ENCODE data around the gene TMEM117. TPM values are rescaled to one million over a fixed set of nuclear protein-coding genes. Genes with fewer than 3 reads are reported as not detected.

The TMEM117 gene
- total and polyA plus RNA-seq, 10 of the 15 experiments (the other 5 are each of a cell fraction or from before 2014, with no cell fraction given): 3.1 to 8.2 (median 6.1) TPM

DNA sequence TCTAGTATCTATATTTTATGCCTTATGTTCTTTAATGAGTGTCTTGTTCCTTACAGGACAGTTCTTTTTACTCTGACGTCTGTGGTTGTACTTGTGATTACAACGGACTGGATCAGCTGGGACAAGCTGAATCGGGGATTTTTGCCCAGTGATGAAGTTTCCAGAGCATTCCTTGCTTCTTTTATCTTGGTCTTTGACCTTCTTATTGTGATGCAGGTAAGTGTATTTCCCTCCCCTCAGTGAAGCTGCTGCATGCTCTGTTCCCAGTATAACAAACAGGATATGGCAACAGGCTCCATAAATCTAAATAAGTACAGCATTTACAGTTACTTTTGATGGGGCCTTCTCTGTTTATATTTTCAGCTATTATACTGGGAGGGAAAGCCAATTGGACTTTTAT is 463.6 kb downstream of the TMEM117 start (continued):
- TF ChIP-seq NFIC (IDR thresholded peaks at IDR 0.05; ENCODE audit: low read depth, low read length) (no peak), JUND (IDR thresholded peaks at IDR 0.05; ENCODE audit: low read depth, low read length) (no peak), RUNX3 (IDR thresholded peaks at IDR 0.05; ENCODE audit: low read length) (no peak), BMI1 (IDR thresholded peaks at IDR 0.05; ENCODE audit: borderline replicate concordance) (no peak), RCOR1 (conservative IDR thresholded peaks at IDR 0.05; ENCODE audit: low read depth, low read length) (no peak), ZNF384 (IDR thresholded peaks at IDR 0.05; ENCODE audit: borderline replicate concordance, low read depth, low read length) (no peak)
- TF ChIP-seq, protein P1, sequence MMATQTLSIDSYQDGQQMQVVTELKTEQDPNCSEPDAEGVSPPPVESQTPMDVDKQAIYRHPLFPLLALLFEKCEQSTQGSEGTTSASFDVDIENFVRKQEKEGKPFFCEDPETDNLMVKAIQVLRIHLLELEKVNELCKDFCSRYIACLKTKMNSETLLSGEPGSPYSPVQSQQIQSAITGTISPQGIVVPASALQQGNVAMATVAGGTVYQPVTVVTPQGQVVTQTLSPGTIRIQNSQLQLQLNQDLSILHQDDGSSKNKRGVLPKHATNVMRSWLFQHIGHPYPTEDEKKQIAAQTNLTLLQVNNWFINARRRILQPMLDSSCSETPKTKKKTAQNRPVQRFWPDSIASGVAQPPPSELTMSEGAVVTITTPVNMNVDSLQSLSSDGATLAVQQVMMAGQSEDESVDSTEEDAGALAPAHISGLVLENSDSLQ (IDR thresholded peaks at IDR 0.05): no peak

DNA sequence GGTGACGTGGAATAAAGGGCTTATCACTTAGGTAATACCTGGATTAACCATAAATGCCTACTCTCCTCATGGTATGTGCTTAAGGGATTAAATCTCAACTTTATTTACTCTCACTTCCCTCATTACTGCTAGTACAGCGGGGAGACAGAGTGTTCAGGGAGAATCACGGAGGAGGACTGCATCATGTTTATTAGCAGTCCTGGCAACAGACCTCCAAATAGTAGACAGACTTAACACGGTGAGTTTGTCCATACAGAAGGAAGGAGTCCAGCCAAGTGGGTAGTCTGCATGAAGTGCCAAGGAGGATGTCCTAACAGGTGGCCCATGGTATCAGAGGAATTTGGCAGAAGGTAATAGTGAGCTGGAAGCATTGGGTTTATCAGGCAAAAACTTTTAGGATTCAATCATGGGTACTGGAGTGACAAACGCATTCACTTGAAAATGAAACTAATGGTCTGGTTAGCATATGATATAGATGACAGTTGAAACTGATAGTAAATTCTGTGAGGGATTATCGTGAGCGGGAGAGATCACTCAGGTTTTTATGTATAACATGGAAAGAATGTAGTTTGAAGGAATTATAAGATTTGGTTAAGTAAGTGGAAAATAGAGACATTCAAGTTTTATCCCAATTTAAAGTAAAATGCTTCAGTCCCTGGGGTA is 471.8 kb downstream of the TMEM117 start:
- Histone ChIP-seq H3K4me1 (ENCODE audit: control insufficient read depth, insufficient read depth, low read length) (no peaks in the 10 kb centered on the region), H3K4me2 (ENCODE audit: control insufficient read depth, insufficient read depth) (peak overlapping the region; percentile 60), H3K9me3 (replicated peaks; ENCODE audit: control insufficient read depth, insufficient read depth, low read length) (no peaks in the 10 kb centered on the region; the same call in 1 of the 3 replicates), H3K36me3 (ENCODE audit: control insufficient read depth in 2 of 2, insufficient read depth in 2 of 2, low read length in 1 of 2) (no peaks in the 10 kb centered on the region), H3K4me3 (no peak overlapping the region), H3K9ac (ENCODE audit: control insufficient read depth, insufficient read depth, low read length) (no peak overlapping the region), H4K20me1 (ENCODE audit: control insufficient read depth, insufficient read depth) (no peaks in the 10 kb centered on the region), H3K79me2 (ENCODE audit: control insufficient read depth, insufficient read depth, low read length) (no peaks in the 10 kb centered on the region), H3K27me3 (replicated peaks in 1 of 2; ENCODE audit: control insufficient read depth in 2 of 2, insufficient read depth in 2 of 2, low read length in 1 of 2) (no peaks in the 10 kb centered on the region), H2AFZ (ENCODE audit: control insufficient read depth, low read depth, low read length) (peak overlapping the region; percentile 2; the same call in 1 of the 2 replicates), H3K27ac (ENCODE audit: control insufficient read depth, insufficient read depth) (no peak overlapping the region)
- ChIA-PET POLR2A (no interaction called here), RAD21 (ENCODE audit: unreplicated experiment) (no interaction called here), CTCF (interaction anchor here (0.8 to 1.0 kb wide), 2 partner anchors 17 to 23 kb away, joined by 3 read pairs; no protein-coding TSS in a partner anchor), SMC1A (ENCODE audit: uncharacterized antibody, unreplicated experiment) (interaction anchor here (0.8 to 1.1 kb wide), 4 partner anchors 19 to 292 kb away, joined by 3 read pairs; no protein-coding TSS in a partner anchor)
- DNase-seq (ENCODE audit: low read depth, low spot score) (no peak), ATAC-seq (peak; percentile 84), FAIRE-seq (no peak)
- in situ Hi-C loops (cut with MboI): no loop called here
- 8% methylated on average over 7 of the region's 7 CpGs for WGBS (ENCODE audit: insufficient coverage, insufficient replicate concordance, low lambda C conversion rate, missing lambda C conversion rate)
- intact Hi-C loops (cut with micrococcal nuclease; ENCODE audit: unreplicated experiment): no loop called here
- no TSS peak for BruUV-seq (replicated peaks)
- TF ChIP-seq ESRRA (IDR thresholded peaks at IDR 0.05; ENCODE audit: low read length): no peak
- TF ChIP-seq, protein P1 (IDR thresholded peaks at IDR 0.05): peak; percentile 11; the same call in 1 of the 2 replicates
